ENCODE results near the gene ZNF500.

The ZNF500 gene

DNA sequence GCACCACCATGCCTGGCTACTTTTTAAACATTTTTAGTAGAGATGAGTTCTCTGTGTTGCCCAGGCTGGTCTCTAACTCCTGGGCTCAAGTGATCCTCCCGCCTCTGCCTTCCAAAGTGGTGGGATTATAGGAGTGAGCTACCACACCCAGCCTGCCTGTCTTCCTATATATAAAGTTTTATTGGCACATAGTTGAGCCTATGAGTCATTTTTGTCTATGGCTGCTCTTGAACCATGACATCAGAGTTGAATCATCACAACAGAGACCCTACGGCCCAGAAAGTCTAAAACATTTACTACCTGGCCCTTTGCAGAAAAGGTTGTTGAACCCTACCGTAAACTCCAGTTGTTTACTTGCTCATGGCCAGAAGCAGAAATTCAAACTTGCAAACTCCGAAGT is 13.3 kb upstream of the ZNF500 start:
- TF ChIP-seq, protein P1, sequence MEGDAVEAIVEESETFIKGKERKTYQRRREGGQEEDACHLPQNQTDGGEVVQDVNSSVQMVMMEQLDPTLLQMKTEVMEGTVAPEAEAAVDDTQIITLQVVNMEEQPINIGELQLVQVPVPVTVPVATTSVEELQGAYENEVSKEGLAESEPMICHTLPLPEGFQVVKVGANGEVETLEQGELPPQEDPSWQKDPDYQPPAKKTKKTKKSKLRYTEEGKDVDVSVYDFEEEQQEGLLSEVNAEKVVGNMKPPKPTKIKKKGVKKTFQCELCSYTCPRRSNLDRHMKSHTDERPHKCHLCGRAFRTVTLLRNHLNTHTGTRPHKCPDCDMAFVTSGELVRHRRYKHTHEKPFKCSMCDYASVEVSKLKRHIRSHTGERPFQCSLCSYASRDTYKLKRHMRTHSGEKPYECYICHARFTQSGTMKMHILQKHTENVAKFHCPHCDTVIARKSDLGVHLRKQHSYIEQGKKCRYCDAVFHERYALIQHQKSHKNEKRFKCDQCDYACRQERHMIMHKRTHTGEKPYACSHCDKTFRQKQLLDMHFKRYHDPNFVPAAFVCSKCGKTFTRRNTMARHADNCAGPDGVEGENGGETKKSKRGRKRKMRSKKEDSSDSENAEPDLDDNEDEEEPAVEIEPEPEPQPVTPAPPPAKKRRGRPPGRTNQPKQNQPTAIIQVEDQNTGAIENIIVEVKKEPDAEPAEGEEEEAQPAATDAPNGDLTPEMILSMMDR (IDR thresholded peaks at IDR 0.05; ENCODE audit: insufficient read depth, low read depth, low read length, missing control alignments): no peak
- no peak overlapping the region for H3K4me3 ChIP-seq (ENCODE audit: low read length)
- DNase-seq (ENCODE audit: low read depth): peak; percentile 31

DNA sequence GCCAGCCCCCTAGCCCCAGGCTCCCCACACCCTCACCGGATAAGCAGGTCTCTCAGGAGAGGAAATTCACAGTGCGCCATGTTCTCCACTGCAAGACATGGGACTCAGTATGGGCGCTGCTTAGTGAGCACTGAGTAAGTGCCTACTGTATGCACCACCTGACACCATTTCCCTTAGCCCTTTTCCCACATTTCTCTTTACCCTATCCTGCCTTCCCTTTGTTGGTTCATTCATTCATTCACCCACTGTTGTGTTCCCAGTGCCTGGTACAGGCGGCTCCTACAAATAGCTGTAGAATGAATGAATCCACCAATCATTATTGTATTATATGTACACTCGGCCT is 11.1 kb upstream of the ZNF500 start:
- DNase-seq (ENCODE audit: low read depth): no peak
- TF ChIP-seq, protein P1 (IDR thresholded peaks at IDR 0.05; ENCODE audit: insufficient read depth, low read depth, low read length, missing control alignments): no peak

GRCh38 chr16:4777339-4778049 is 10.5 kb upstream of the ZNF500 start:
- H3K4me3 ChIP-seq (ENCODE audit: low read length): no peak overlapping the region
- TF ChIP-seq, protein P1 (IDR thresholded peaks at IDR 0.05; ENCODE audit: insufficient read depth, low read depth, low read length, missing control alignments): no peak
- no peak for DNase-seq (ENCODE audit: low read depth)

More for the DNA sequence above, 11.1 kb upstream of the ZNF500 start:
- H3K4me3 ChIP-seq (ENCODE audit: low read length): no peak overlapping the region

DNA sequence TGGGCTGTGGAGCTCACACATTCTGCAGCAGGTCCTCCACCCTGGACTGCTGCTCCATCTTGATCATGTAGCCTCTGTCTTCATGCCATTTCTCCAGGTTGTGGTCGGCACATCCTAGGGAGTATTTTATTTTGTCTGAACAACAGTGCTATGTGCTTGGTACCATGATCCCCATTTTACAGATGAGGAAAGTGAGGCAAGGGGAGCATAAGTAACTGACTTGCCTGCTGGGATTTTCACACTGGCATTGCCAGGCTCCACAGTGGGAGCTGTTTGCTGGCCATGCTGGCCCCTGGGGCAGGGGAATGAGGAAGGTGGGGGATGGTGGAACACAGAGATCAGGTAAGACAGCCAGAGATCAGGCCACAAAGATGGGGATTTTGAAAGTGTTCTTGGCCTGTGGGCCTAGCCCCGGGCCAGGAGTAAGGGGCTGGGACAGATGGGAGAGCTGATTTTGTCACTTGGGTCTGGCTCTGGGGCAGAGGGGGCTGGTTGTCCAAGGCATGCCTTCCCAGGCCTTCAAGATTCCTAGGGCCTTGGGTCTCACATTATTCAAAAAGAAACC is 9.3 kb upstream of the ZNF500 start:
- no peak overlapping the region for H3K4me3 ChIP-seq (ENCODE audit: low read length)
- TF ChIP-seq, protein P1 (IDR thresholded peaks at IDR 0.05; ENCODE audit: insufficient read depth, low read depth, low read length, missing control alignments): no peak
- no peak for DNase-seq (ENCODE audit: low read depth)

GRCh38 chr16:4775005-4775404 is 8.0 kb upstream of the ZNF500 start:
- TF ChIP-seq, protein P1 (IDR thresholded peaks at IDR 0.05; ENCODE audit: insufficient read depth, low read depth, low read length, missing control alignments): no peak
- no peak overlapping the region for H3K4me3 ChIP-seq (ENCODE audit: low read length)
- DNase-seq (ENCODE audit: low read depth): no peak

DNA sequence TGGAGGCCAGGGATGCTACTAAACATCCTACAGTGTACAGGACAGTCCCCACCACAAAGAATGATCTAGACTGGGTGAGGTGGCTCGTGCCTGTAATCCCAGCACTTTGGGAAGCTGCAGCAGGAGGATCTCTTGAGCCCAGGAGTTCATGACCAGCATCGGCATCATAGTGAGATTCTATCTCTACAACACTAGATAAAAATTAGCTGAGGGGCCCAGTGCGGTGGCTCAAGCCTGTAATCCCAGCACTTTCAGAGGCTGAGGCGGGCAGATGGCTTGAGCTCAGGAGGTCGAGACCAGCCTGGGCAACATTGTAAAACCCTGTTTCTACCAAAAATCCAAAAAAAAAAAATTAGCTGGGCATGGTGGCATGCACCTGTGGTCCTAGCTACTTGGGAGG is 5.4 kb upstream of the ZNF500 start:
- TF ChIP-seq, protein P1 (IDR thresholded peaks at IDR 0.05; ENCODE audit: insufficient read depth, low read depth, low read length, missing control alignments): no peak
- no peak overlapping the region for H3K4me3 ChIP-seq (ENCODE audit: low read length)
- DNase-seq (ENCODE audit: low read depth): no peak

DNA sequence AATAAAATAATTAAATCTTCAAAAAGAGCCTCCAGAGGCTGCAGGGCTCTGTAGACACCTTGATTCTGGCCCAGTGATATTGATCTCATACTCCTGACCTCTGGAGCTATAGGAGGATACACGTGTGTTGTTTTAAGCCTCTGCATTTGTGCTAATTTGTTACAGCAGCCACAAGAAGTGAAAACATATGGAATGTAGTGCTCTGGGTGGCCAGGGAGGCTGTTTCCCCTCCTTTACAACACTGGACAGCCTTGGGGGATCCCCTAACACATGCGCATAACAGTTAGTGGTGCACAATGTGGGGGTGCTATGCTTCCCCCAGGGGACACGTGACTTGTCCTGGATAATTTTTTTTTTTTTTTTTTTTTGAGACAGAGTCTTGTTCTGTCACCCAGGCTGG is 4.7 kb upstream of the ZNF500 start:
- H3K4me3 ChIP-seq (ENCODE audit: low read length): no peak overlapping the region
- TF ChIP-seq, protein P1 (IDR thresholded peaks at IDR 0.05; ENCODE audit: insufficient read depth, low read depth, low read length, missing control alignments): no peak
- DNase-seq (ENCODE audit: low read depth): no peak

Data from epithelial cell of esophagus (primary cell).